PFSK-1 (cell line): ENCODE data around the gene FADS1.

Experiments used
- FOXP2 ChIP-seq: optimal IDR thresholded peaks from 2 replicates; pipeline ENCODE3; 2011; ENCODE audit warnings: borderline replicate concordance, control low read depth, inconsistent platforms; ENCODE audit not compliant: insufficient read depth; ENCODE audit errors: extremely low read length, extremely low read depth
- POLR2AphosphoS5 ChIP-seq: IDR thresholded peaks from 2 replicates; pipeline ENCODE4 v1.6.1; 2012; ENCODE audit warnings: low read depth, mild to moderate bottlenecking, control low read depth, low read length, moderate library complexity
- REST ChIP-seq, 2 experiments: IDR thresholded peaks; 2 replicates each; pipeline versions ENCODE4 v1.6.1 to v1.8.0; 2011 to 2012; ENCODE audit warnings: low read depth in 2 of 2, low read length in 2 of 2, control low read depth in 1 of 2, inconsistent platforms in 1 of 2, mild to moderate bottlenecking in 1 of 2, moderate library complexity in 1 of 2; ENCODE audit not compliant: insufficient read depth in 1 of 2
- SIN3A ChIP-seq: IDR thresholded peaks from 2 replicates; pipeline ENCODE4 v1.6.1; 2012; ENCODE audit warnings: mild to moderate bottlenecking, low read length, moderate library complexity, borderline replicate concordance; ENCODE audit not compliant: insufficient read depth
- TAF1 ChIP-seq: IDR thresholded peaks from 2 replicates; pipeline ENCODE4 v1.6.1; 2012; ENCODE audit warnings: low read length, control low read depth, borderline replicate concordance; ENCODE audit not compliant: insufficient read depth

- no peak for TF ChIP-seq POLR2AphosphoS5
- TF ChIP-seq REST (IDR thresholded peaks at IDR 0.05; ENCODE audit: insufficient read depth in 1 of 2, low read depth in 2 of 2, low read length in 2 of 2), result no peak
- TF ChIP-seq TAF1, result no peak
- TF ChIP-seq SIN3A, result no peak
- TF ChIP-seq FOXP2, result no peak
Observed at GRCh38 chr11:61782841-61783240, 34.0 kb downstream of the FADS1 start.
